NCI-H226 (cell line): ENCODE data around the gene SEMA3F.
A peak's percentile ranks its signal among the peaks of the same experiment; 100 is the strongest.

Experiments
- DNase-seq: peaks from one replicate; pipeline ENCODE4 v3.0.0-alpha.2; 2015

Gene SEMA3F

GRCh38 chr3:50171540-50172301 lies 16.6 kb downstream of the SEMA3F start:
- no peak for DNase-seq

GRCh38 chr3:50172626-50173220 lies 17.6 kb downstream of the SEMA3F start:
- no peak for DNase-seq

DNA sequence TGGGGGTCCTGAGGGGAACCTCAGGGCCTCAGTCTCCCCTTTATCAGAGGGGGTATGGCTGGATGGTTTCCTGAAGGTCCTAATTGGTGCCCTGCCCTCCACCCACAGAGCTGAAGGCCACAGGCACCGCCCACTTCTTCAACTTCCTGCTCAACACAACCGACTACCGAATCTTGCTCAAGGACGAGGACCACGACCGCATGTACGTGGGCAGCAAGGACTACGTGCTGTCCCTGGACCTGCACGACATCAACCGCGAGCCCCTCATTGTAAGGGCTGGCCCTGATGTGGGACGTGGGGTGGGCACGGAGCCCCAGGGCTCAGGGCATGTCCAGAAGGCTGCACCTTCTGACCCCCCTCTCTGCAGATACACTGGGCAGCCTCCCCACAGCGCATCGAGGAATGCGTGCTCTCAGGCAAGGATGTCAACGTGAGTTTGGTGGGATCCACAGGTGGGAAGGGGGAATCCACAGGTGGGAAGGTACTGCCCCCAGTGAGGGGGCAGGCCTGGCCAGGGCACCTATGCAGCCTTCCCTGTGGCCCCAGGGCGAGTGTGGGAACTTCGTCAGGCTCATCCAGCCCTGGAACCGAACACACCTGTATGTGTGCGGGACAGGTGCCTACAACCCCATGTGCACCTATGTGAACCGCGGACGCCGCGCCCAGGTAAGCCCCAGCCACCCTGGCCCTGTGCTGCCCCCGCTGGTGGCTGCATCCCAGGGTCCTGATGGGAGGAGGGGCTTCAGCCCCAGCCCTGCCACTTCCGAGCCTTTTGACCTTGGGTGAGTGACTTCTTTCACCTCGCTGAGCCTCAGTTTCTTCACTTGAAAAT lies 18.8 kb downstream of the SEMA3F start:
- no peak for DNase-seq

DNA sequence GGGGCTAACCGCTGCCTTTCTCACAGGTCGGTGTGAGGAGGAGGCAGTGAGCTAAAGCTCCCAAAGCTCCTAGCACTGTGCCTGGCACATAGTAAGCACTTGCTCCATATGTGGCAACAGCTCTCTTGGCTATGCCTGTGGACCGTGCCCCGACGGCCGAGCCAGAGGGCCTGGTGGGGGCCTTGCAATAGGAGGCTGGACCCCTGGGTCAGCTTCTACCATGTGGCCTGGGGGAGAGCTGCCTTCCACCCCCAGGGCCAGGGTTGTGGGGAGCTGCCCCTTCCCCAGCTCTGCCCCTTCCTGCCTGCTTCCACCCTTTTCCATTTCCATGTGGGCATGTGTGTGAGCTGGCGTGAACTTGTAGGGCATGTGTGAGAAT lies 19.4 kb downstream of the SEMA3F start:
- DNase-seq = no peak

- DNase-seq = no peak
Observed at GRCh38 chr3:50174947-50175524, 19.9 kb downstream of the SEMA3F start.

GRCh38 chr3:50177346-50177745 lies 22.2 kb downstream of the SEMA3F start:
- no peak for DNase-seq

DNA sequence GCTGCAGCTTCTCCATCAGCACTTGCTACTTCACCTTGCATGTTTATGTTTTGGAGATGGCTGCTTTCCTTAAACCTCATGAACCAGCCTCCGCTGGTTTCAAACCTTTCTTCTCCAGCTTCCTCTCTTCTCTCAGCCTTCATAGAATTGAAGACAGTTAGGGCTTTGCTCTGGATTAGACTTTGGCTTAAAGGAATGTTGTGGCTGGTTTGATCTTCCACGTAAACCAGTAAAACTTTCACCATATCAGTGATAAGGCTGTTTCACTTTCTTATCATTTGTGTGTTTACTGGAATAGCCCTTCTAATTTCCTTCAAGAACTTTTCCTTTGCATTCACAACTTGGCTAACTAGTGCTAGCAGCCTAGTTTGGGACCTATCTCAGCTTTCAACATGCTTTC lies 24.6 kb downstream of the SEMA3F start:
- peak; percentile 72 for DNase-seq

GRCh38 chr3:50181985-50182384 lies 26.9 kb downstream of the SEMA3F start:
- DNase-seq = no peak

DNA sequence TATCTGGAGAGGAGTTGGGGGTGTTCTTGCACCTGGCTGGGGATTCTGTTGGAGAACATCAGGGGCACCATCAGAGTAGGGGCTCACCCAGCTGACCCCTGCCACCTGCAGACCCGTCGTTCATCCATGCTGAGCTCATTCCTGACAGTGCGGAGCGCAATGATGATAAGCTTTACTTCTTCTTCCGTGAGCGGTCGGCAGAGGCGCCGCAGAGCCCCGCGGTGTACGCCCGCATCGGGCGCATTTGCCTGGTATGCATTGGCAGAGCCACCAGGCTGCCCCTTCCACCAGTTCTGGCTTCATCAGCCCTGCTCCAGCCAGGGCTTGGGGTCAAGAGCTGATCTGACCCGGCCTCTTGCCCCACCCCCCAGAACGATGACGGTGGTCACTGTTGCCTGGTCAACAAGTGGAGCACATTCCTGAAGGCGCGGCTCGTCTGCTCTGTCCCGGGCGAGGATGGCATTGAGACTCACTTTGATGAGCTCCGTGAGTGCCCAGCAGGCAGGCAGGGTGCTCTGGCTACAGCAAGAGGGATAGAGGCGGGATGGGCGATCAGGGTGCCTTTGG lies 27.5 kb downstream of the SEMA3F start:
- DNase-seq = no peak

DNA sequence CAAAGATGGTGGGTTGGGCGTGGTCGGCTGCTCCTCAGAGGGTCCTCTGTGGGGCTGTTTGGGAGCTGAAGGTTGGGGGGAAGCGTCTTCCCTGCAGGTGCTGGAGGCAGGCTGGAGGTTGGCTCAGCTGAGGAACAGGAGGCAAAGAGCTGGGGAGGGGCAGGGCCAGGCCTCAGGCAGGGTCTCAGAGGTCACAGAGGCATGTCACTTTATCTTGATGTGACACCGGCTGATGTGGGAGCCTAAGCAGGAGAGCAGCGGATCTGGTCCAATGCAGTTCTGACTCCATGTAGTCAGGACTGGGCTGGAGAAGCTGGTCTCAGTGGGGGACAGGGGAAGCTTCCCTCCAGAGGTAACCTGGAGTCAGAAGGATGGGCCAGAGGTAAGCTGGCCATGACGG lies 28.6 kb downstream of the SEMA3F start:
- DNase-seq = no peak

DNA sequence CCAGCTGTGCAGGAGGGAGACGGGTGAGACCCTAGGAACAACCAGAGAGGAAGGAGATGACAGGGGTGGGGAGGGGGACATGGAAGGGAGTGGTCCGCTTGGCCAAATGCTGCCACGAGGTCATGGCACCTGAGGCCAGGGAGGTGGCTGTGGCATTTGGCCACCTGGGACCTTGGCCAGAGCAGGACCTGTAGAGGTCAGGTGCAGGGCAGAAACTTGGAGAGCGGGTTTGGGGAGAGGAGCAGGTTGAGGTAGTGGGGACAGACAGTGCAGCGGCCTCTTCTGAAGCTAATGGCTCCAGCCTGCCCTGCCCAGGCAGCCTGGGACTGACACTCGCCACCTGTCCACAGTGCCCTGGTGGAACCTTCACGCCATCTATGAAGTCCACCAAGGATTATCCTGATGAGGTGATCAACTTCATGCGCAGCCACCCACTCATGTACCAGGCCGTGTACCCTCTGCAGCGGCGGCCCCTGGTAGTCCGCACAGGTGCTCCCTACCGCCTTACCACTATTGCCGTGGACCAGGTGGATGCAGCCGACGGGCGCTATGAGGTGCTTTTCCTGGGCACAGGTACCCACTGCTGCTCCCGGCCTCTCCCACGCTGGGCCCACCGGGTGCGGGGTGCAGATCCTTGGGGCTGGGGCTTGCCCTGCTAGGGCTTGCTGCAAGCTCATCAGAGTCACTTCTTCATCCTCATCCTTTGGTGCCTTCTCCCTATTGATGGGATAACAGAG lies 29.3 kb downstream of the SEMA3F start:
- DNase-seq = no peak

- DNase-seq = no peak
Observed at GRCh38 chr3:50185230-50185629, 30.1 kb downstream of the SEMA3F start.

- no peak for DNase-seq
Observed at GRCh38 chr3:50186096-50186495, 31.0 kb downstream of the SEMA3F start.

- DNase-seq = no peak
Observed at GRCh38 chr3:50187750-50188149, 32.6 kb downstream of the SEMA3F start.

- peak; percentile 64 for DNase-seq
Observed at GRCh38 chr3:50189274-50189673, 34.1 kb downstream of the SEMA3F start.

DNA sequence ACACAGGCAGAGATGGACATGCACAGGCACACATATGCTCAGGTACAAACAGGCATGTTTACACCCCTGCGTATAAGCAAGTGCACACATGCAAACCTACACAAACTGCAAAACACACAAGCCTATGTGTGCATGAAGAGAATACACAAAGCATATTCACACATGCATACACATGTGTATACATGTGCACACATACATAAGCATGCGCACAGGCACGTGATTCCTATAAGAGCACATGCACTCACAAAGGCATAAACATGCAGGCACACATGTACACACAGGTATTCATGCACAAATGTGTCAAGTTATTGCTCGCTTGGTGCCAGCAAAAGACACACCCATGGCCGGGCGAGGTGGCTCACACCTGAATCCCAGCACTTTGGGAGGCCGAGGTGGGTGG lies 34.9 kb downstream of the SEMA3F start:
- DNase-seq = no peak

DNA sequence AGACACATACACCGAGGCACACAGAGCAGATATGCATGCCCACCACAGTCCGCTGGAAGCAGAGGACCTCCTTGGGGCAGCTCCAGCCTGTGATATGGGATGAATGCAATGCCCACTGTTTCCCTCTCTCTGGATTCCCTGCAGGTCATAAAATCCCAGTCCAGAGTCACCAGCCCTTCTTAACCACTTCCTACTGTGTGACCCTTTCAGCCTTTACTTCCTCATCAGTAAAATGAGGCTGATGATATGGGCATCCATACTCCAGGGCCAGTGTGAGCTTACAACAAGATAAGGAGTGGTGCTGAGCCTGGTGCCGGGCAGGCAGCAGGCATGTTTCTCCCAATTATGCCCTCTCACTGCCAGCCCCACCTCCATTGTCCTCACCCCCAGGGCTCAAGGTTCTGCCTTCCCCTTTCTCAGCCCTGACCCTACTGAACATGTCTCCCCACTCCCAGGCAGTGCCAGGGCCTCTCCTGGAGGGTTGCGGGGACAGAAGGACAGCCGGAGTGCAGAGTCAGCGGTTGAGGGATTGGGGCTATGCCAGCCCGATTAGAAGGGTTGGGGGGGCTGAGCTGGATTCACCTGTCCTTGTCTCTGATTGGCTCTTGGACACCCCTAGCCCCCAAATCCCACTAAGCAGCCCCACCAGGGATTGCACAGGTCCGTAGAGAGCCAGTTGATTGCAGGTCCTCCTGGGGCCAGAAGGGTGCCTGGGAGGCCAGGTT lies 36.0 kb downstream of the SEMA3F start, which contains the start of gene GNAT1:
TSS of gene GNAT1 (plus strand) at position 675 of the 725 bp plus-strand sequence. CDS start 116 bp downstream, outside the sequence.
- no peak for DNase-seq

DNA sequence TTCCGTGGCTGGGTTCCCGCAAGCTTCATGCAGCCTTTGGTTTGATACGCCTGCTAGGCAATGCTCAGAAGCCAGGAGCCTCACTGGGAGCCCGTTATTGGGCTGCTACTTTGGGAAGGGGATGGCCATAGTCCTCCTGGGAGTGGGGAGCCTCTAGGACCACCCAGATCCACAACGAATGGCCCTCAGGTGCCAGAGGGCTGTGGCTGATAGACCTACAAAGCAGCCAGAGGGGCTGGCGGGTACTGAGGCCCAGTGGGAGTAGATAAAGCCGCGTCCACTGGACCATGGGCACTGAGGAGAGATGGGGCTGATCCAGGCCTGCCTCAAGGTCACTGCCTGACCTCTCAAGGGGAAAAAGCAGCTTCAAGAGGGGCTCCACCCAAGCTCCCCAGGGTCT lies 37.0 kb downstream of the SEMA3F start:
- no peak for DNase-seq

DNA sequence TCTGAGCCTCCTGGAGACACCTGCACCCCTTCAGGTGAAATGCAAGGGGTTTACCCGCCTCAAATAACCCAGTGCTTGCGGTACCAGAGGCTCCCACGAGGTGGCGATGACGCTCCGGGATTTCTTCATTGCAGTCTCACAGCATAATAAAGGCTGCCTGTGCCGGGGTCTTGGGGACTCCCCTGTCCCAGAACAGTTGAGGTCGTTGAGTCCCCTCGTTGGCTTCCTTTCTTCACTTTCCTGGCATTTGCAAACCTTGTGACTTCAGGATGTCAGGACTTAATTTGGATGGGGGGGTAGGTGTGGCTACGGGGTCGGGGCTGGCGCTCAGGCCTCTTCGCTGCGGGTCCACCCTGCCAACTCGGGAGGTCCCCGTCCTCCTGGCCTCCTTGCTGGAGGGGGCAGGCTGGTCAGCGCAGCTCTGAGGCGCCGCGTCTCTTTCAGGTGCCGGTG lies 37.6 kb downstream of the SEMA3F start:
- no peak for DNase-seq

- no peak for DNase-seq
Observed at GRCh38 chr3:50193286-50193685, 38.2 kb downstream of the SEMA3F start.

- no peak for DNase-seq
Observed at GRCh38 chr3:50193746-50194127, 38.6 kb downstream of the SEMA3F start.
